Inferior parietal cortex (tissue), 1 donor: Measurements from ENCODE around the gene GREB1.

ENCODE experiments used
- DNase-seq: peaks from one replicate; pipeline ENCODE4 v3.0.0-alpha.2; 2016; ENCODE audit errors: extremely low spot score

GREB1 gene

GRCh38 chr2:11533278-11534070 is at the start of gene GREB1:
GREB1 (plus strand) TSS chr2:11534045; CDS start chr2:11556615, 22,570 bp downstream.
- no peak for DNase-seq

DNA sequence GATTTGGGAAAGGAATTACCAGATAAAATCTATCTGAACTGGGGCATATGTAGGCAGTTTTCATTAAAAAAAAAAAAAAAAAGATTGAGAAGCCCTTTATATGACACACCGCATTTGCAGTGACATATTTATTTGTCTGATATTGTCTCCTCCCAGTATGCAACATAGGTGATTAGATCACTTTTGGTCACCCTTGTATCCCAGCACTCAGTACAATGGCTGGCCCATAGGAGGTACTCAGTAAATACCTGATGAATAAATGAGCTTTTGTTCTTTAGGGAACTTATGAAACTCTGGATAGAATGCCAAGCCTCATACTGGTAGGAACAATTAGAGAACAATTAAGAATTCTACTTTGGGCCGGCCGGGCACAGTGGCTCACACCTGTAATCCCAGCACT is 45.0 kb upstream of the GREB1 start:
- no peak for DNase-seq

- no peak for DNase-seq
Measured at GRCh38 chr2:11490194-11490593, 43.7 kb upstream of the GREB1 start.

- DNase-seq = no peak
Measured at GRCh38 chr2:11491348-11491933, 42.4 kb upstream of the GREB1 start.

- DNase-seq = no peak
Measured at GRCh38 chr2:11492244-11492643, 41.6 kb upstream of the GREB1 start.

- no peak for DNase-seq
Measured at GRCh38 chr2:11492720-11493119, 41.1 kb upstream of the GREB1 start.

- DNase-seq = no peak
Measured at GRCh38 chr2:11493282-11493681, 40.6 kb upstream of the GREB1 start.

DNA sequence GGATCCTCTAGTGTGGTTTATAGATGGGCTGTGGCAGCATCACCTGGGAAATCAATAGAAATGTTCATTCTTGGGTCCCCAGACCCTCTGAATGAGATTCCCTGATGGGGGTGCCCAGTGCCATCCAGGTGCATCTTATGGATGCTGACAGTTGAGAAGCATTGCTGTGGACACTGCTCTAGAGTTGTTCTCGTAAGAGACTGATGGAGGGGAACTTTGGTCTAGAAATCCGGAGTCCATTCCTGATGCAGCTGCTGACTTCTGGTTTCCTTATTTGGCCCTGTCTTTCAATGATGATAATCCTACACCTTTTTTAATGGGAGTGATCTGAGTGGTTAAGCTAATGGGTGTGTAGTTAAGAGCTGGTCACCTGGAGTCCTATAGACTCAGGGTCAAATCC is 39.5 kb upstream of the GREB1 start:
- no peak for DNase-seq

DNA sequence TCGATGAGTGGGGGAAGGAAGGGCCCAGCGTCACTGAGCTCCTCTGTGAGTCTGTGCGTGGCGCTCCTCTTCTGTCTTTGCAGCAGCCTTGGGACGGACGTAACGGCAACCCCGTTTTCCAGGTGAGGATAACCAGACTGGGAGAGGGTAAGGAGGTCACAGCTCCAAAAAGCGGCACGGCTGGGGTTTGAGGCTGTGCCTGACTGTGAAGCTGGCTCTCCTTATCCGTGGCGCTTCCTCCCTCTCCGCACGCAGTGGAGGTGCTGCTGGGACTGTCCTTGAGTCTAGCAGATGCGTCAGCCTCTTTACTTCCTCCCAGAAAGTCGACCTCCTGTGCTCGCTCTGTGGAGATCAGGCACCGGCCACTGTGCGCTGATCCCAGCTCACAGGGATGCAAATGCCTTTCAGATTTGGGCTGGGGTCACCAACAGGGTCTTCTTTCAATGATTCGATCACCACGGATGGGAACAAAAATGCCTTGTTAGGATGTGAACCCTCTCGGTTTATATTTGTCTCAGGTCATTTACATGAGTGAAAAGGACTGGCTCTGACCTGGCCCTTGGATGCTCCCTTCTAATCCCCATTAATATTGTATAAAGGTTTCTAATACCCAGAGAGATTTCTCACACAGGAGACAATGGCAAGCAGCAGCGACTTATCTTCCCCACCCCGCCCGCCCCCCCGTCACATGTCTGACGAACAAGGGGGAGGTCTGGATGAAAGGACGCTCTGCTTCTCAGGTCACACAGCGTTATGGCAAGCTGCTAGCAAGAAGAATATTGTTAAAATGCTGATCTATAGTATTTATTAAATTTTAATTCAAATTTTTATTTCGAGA is 37.8 kb upstream of the GREB1 start:
- peak; percentile 44 for DNase-seq

DNA sequence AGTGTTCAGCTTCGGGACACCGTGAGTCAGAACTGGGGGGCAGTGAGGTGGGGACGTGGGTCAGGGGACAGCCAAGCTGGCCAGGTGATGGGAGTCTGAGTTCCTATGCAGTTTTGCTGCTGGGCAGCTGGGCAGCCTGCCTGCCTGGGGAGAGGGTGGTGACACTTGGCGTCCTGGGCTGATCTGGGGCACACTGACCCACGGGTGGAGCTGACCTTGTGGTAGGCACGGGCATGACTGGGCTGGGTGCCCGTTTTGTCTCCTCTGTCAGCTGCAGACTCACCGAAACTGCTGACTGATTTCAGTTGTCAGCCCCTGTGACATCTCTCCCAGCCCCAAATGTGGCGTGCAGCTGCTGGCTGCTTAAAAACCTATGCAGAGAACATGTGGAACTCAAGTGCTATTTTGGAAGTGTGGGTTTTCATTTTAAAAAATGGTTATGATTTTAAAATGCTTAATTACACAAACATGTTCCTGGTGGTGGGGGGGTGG is 35.3 kb upstream of the GREB1 start:
- peak; percentile 70 for DNase-seq

DNA sequence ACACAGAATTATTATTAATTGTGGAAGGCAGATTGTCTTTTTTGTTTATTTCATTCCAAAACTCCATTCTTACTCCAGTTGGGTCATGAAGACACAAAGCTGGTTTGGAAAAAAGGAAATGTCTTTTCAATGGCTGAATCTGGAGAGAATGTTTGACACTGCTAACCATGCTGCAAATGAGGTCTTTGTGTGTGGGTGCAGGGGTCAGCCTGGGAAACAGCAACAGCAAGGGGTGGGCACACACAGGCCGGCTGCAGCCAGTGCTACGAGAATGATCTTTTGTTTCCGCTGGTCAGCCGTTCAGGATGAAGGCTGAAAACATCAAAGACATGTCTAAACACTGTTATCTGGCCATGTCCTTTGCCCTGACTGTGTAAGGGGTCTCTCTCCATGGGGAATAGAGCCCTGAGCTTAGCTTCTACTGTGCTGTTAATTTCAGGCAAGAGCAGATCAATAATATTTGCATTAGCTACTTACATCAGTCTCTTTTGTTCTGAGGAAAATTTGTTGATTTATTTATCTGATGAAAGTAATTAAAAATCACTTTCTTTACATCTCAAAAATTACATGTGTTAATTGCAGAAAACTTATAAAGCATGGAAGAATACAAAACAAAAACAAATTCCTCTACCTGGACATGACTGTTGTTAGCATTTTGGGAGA is 34.6 kb upstream of the GREB1 start:
- peak; percentile 53 for DNase-seq

GRCh38 chr2:11500702-11501303 is 33.0 kb upstream of the GREB1 start:
- DNase-seq = no peak

DNA sequence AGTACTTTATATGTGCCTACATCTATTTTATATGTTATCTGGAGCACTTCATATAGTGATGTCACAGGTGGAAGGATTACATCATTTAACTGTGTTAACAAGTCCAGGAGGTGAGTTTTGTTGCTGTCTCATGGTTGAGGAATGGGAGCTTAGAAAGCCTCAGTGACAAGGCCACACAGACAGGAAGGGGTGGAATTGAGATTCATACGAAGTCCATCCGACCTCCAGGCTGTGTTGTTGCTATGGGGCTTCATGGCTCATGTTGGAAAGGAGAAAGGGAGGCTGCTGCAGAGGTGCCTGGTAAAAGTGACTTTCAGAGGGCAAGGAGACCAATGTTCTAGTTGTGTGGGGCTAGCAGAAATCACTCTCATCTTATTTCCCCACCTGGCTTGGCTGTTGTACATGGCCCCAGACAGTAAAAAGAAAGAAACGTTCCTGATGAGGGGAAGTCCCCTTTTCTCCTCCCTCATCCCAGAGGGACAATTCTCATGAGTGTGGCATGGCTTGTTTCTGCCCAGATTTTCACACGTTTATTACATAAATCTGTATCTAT is 31.0 kb upstream of the GREB1 start:
- no peak for DNase-seq

DNA sequence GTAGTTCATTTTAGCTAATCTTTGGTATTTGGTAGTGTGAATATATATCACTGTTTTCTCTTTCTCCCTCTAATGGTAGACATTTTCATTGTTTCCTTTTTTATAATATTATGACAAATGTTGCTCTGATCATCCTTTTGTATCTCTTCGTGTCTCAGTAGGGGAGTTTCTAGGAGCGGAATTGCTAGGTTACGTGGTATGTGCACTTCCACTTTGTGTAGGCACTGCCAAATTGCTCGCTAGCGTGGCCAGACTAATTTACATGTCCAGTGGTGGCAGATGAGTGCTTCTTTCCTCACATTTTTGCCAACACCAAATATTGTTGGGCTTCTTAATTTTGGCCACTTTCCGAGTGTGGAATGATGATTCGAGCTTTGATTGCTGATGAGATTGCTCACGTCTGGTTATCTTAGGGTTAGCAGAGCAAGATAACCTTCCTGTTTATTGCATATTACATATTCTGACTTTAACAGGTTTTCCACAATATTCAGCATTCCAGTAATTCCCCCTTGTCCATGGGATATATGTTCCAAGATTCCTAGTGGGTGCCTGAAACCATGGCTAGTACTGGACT is 30.4 kb upstream of the GREB1 start:
- no peak for DNase-seq

DNA sequence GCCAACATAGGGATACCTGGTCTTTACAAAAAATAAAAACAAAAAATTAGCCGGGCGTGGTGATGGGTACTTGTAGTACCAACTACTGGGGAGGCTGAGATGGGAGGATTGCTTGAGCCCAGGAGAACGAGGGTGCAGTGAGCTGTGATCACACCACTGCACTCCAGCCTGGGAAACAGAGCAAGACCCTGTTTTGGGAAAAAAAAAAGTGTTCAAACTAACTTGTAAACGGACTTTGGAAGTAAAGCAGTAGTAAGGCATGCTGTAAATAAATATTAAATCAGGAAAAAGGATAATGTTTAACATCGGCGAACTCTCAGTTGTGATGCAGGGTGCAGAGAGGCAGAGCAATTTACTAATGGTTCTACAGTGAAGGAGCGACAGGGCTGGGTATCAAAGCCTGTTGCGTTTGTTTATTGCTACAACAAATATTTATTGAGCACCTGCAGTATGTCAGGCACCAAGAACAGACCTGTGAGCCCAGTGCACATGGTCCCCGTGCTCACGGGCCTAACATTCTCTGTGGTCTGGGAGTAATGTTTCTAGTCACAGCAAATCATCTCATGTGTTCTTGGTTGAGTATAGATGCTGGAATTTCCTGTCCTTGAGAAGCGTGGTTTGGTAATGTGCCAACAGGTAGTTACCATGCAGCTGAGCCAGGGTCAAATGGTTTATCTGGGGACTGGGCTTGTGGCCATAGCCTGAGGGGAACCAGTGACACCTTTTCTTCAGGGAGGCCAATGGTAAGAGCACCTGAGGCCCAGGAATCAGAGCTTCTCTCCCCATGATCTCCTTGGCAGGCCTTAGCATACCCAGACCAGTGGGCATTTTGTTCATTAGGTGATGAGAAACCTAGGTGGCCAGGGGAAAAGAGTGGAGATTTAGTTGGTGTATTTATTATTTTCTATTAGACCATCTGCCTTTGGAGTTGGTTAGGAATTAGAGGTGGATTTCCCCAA is 27.9 kb upstream of the GREB1 start:
- DNase-seq = no peak

- no peak for DNase-seq
Measured at GRCh38 chr2:11506611-11506969, 27.3 kb upstream of the GREB1 start.

DNA sequence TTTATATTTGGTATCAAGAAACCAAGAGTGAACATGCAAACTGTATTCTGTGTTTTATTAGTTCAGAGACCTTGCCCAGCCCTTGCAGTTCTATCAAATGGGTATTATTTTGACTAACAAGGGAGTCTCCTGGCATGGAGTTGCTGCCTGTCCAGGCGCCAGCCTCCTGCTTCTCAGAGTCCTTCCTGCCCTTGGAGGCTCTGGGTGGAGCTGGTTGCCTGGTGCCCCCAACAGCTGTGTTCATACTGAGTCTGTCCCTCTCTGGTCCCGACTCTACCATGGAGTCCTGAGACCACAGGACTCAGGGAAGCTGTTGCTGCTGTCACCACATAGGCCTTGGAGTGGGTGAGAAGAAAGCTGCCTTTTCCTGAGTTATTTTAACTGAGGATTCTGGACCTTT is 26.3 kb upstream of the GREB1 start:
- no peak for DNase-seq

DNA sequence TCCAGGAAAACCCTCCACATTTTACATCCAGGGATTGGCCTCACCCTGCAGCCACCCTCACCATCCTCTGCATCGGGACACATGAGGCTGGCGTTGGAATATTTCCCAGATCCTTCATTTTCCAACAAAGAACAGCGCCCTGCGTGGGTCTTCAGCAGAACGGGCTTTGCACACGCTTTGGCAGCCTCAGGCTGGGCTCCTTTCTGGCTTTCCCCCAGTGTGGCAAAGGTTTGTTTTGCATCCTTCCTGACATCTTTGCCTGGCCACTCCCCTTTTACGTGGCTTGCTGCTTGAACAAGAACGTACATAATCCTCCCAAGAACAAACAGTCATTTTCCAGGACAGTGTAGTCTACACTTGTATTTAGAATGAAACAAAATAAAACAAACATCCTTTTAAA is 25.6 kb upstream of the GREB1 start:
- peak; percentile 60 for DNase-seq

- no peak for DNase-seq
Measured at GRCh38 chr2:11509657-11510360, 24.0 kb upstream of the GREB1 start.
